GM21717 (cell line): ENCODE measurements around the gene CIDEC.

ENCODE experiments used
- ATAC-seq: cut with Tn5 transposase; IDR thresholded peaks from one replicate; pipeline ENCODE4 v1.9.1; 2021; ENCODE audit warnings: mild to moderate bottlenecking, moderate library complexity; ENCODE audit not compliant: unreplicated experiment

The CIDEC gene

DNA sequence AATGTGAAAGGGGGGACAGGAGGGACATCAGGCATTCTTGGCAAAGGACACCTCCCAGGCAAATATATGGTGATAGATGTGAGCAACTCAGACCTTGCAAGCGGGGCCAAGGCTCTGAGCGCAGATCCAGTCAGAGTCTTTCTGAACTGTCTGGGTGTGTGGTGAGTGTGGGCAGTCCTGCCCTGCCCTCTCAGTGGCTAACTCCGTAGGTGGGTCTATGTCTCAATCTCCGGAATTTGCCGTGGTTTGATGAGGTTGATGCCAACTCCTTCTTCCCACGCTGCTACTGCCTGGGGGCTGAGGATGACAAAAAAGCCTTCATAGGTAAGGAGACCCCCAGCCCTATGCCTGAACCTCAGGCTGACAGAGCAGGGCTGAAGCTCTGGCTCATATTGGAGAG lies 62.6 kb downstream of the CIDEC start:
- ATAC-seq: no peak
